ENCODE measurements around the gene TPRX1.
A peak's percentile ranks its signal among the peaks of the same experiment; 100 is the strongest.

Gene TPRX1

GRCh38 chr19:47786566-47786965 is 17.8 kb downstream of the TPRX1 start:
- H2BK120ac ChIP-seq (ENCODE audit: low read depth, low read length) = no peak overlapping the region
- no peak overlapping the region for H2AFZ ChIP-seq (ENCODE audit: low read length)
- H2BK12ac ChIP-seq (ENCODE audit: low read length) = no peak overlapping the region
- H3K9ac ChIP-seq (ENCODE audit: low read depth, low read length, poor library complexity) = no peak overlapping the region
- DNase-seq (ENCODE audit: low spot score) = no peak
- H3K4me2 ChIP-seq (ENCODE audit: insufficient read depth, low read length, poor library complexity, severe bottlenecking) = no peak overlapping the region
- H2AK5ac ChIP-seq (ENCODE audit: low read depth, low read length) = no peak overlapping the region
- no peak overlapping the region for H4K8ac ChIP-seq (ENCODE audit: low read depth, low read length)
- H3K23ac ChIP-seq (ENCODE audit: low read depth, low read length, poor library complexity) = no peak overlapping the region
- no peaks in the 10 kb centered on the region for H3K4me1 ChIP-seq (ENCODE audit: control insufficient read depth in 2 of 2, insufficient read depth in 1 of 2, low read depth in 1 of 2, low read length in 2 of 2)
- H3K27me3 ChIP-seq (ENCODE audit: control insufficient read depth in 3 of 3, insufficient read depth in 3 of 3, low read depth in 1 of 3, low read length in 3 of 3) = no peaks in the 10 kb centered on the region
- H3K79me1 ChIP-seq (ENCODE audit: low read depth, low read length) = peaks cover 2% of the 10 kb centered on the region
- H3K4me3 ChIP-seq (ENCODE audit: low read length in 2 of 2) = no peak overlapping the region
- H3K4ac ChIP-seq (ENCODE audit: low read length) = no peak overlapping the region
- H4K91ac ChIP-seq (ENCODE audit: low read depth, low read length, poor library complexity) = no peak overlapping the region
- no peaks in the 10 kb centered on the region for H3K9me3 ChIP-seq (replicated peaks in 1 of 2; ENCODE audit: control insufficient read depth in 2 of 2, insufficient read depth in 1 of 2, low read depth in 1 of 2, low read length in 2 of 2)
- H2BK15ac ChIP-seq (ENCODE audit: low read length) = no peak overlapping the region
- H3K18ac ChIP-seq (ENCODE audit: low read length) = no peak overlapping the region
- H2BK5ac ChIP-seq (ENCODE audit: low read length) = no peak overlapping the region
- no CpG with 5 or more reads among the region's 7 CpGs for WGBS, 2 donors (ENCODE audit: extremely low coverage in 2 of 2, insufficient read length in 2 of 2, insufficient replicate concordance in 1 of 2)
- H3K36me3 ChIP-seq (replicated peaks in 1 of 2; ENCODE audit: control insufficient read depth in 2 of 2, insufficient read depth in 2 of 2, low read length in 2 of 2) = peaks cover 20 to 49% of the 10 kb centered on the region in 2 donors
- no peak overlapping the region for H3K27ac ChIP-seq (replicated peaks; ENCODE audit: low read length)
- H3K14ac ChIP-seq (ENCODE audit: low read length) = no peak overlapping the region

- peak overlapping the region; percentile 70 for H3K23ac ChIP-seq (ENCODE audit: low read depth, low read length, poor library complexity)
- H3K4me2 ChIP-seq (ENCODE audit: insufficient read depth, low read length, poor library complexity, severe bottlenecking) = no peak overlapping the region
- peak overlapping the region; percentile 68 for H2AK5ac ChIP-seq (ENCODE audit: low read depth, low read length)
- H3K18ac ChIP-seq (ENCODE audit: low read length) = no peak overlapping the region
- peak overlapping the region; percentile 30 for H2BK12ac ChIP-seq (ENCODE audit: low read length)
- peaks cover 5 to 9% of the 10 kb centered on the region in 2 donors for H3K4me1 ChIP-seq (ENCODE audit: control insufficient read depth in 2 of 2, insufficient read depth in 1 of 2, low read depth in 1 of 2, low read length in 2 of 2)
- no peaks in the 10 kb centered on the region for H3K9me3 ChIP-seq (replicated peaks in 1 of 2; ENCODE audit: control insufficient read depth in 2 of 2, insufficient read depth in 1 of 2, low read depth in 1 of 2, low read length in 2 of 2)
- peak overlapping the region in 1 of 2 donors; percentile 46 for H3K4me3 ChIP-seq (ENCODE audit: low read length in 2 of 2)
- H3K36me3 ChIP-seq (replicated peaks in 1 of 2; ENCODE audit: control insufficient read depth in 2 of 2, insufficient read depth in 2 of 2, low read length in 2 of 2) = peaks cover 26 to 67% of the 10 kb centered on the region in 2 donors
- H4K8ac ChIP-seq (ENCODE audit: low read depth, low read length) = peak overlapping the region; percentile 98
- H3K14ac ChIP-seq (ENCODE audit: low read length) = peak overlapping the region; percentile 17
- peak overlapping the region; percentile 75 for H3K9ac ChIP-seq (ENCODE audit: low read depth, low read length, poor library complexity)
- H2BK120ac ChIP-seq (ENCODE audit: low read depth, low read length) = no peak overlapping the region
- DNase-seq (ENCODE audit: low spot score) = no peak
- H3K79me1 ChIP-seq (ENCODE audit: low read depth, low read length) = peaks cover 8% of the 10 kb centered on the region
- no peaks in the 10 kb centered on the region for H3K27me3 ChIP-seq (ENCODE audit: control insufficient read depth in 3 of 3, insufficient read depth in 3 of 3, low read depth in 1 of 3, low read length in 3 of 3)
- no peak overlapping the region for H3K4ac ChIP-seq (ENCODE audit: low read length)
- H3K27ac ChIP-seq (replicated peaks; ENCODE audit: low read length) = no peak overlapping the region
- H2BK15ac ChIP-seq (ENCODE audit: low read length) = no peak overlapping the region
- H2BK5ac ChIP-seq (ENCODE audit: low read length) = peak overlapping the region; percentile 77
- no peak overlapping the region for H2AFZ ChIP-seq (ENCODE audit: low read length)
- H4K91ac ChIP-seq (ENCODE audit: low read depth, low read length, poor library complexity) = no peak overlapping the region
- no CpG with 5 or more reads among the region's 9 CpGs for WGBS, 2 donors (ENCODE audit: extremely low coverage in 2 of 2, insufficient read length in 2 of 2, insufficient replicate concordance in 1 of 2)
These were observed 22.6 kb downstream of the TPRX1 start for GRCh38 chr19:47781590-47782262.

- H3K9me3 ChIP-seq (replicated peaks in 1 of 2; ENCODE audit: control insufficient read depth in 2 of 2, insufficient read depth in 1 of 2, low read depth in 1 of 2, low read length in 2 of 2) = no peaks in the 10 kb centered on the region
- no peak overlapping the region for H2BK12ac ChIP-seq (ENCODE audit: low read length)
- peaks cover 8% of the 10 kb centered on the region for H3K79me1 ChIP-seq (ENCODE audit: low read depth, low read length)
- no peaks in the 10 kb centered on the region for H3K27me3 ChIP-seq (ENCODE audit: control insufficient read depth in 3 of 3, insufficient read depth in 3 of 3, low read depth in 1 of 3, low read length in 3 of 3)
- no peak overlapping the region for H4K91ac ChIP-seq (ENCODE audit: low read depth, low read length, poor library complexity)
- H3K18ac ChIP-seq (ENCODE audit: low read length) = no peak overlapping the region
- H3K14ac ChIP-seq (ENCODE audit: low read length) = no peak overlapping the region
- no peak overlapping the region for H3K27ac ChIP-seq (replicated peaks; ENCODE audit: low read length)
- H2BK5ac ChIP-seq (ENCODE audit: low read length) = no peak overlapping the region
- no peak overlapping the region for H3K23ac ChIP-seq (ENCODE audit: low read depth, low read length, poor library complexity)
- H3K4me2 ChIP-seq (ENCODE audit: insufficient read depth, low read length, poor library complexity, severe bottlenecking) = no peak overlapping the region
- no peak overlapping the region for H3K4ac ChIP-seq (ENCODE audit: low read length)
- WGBS, 2 donors (ENCODE audit: extremely low coverage in 2 of 2, insufficient read length in 2 of 2, insufficient replicate concordance in 1 of 2) = no CpG with 5 or more reads among the region's 9 CpGs
- H3K36me3 ChIP-seq (replicated peaks in 1 of 2; ENCODE audit: control insufficient read depth in 2 of 2, insufficient read depth in 2 of 2, low read length in 2 of 2) = peaks cover 24 to 51% of the 10 kb centered on the region in 2 donors
- H3K4me3 ChIP-seq (ENCODE audit: low read length in 2 of 2) = peak overlapping the region in 1 of 2 donors; percentile 80
- H2AK5ac ChIP-seq (ENCODE audit: low read depth, low read length) = no peak overlapping the region
- no peak overlapping the region for H2BK15ac ChIP-seq (ENCODE audit: low read length)
- H3K4me1 ChIP-seq (ENCODE audit: control insufficient read depth in 2 of 2, insufficient read depth in 1 of 2, low read depth in 1 of 2, low read length in 2 of 2) = peaks cover 6 to 9% of the 10 kb centered on the region in 2 donors
- H2BK120ac ChIP-seq (ENCODE audit: low read depth, low read length) = no peak overlapping the region
- H2AFZ ChIP-seq (ENCODE audit: low read length) = no peak overlapping the region
- no peak for DNase-seq (ENCODE audit: low spot score)
- H3K9ac ChIP-seq (ENCODE audit: low read depth, low read length, poor library complexity) = no peak overlapping the region
- no peak overlapping the region for H4K8ac ChIP-seq (ENCODE audit: low read depth, low read length)
These were observed 24.2 kb downstream of the TPRX1 start for GRCh38 chr19:47780215-47780551.

- Histone ChIP-seq H2BK120ac (ENCODE audit: low read depth, low read length) (no peak overlapping the region), H3K4ac (ENCODE audit: low read length) (no peak overlapping the region), H3K14ac (ENCODE audit: low read length) (no peak overlapping the region), H2BK5ac (ENCODE audit: low read length) (no peak overlapping the region), H3K27me3 (ENCODE audit: control insufficient read depth in 3 of 3, insufficient read depth in 3 of 3, low read depth in 1 of 3, low read length in 3 of 3) (no peaks in the 10 kb centered on the region), H4K91ac (ENCODE audit: low read depth, low read length, poor library complexity) (no peak overlapping the region), H2BK15ac (ENCODE audit: low read length) (no peak overlapping the region), H3K18ac (ENCODE audit: low read length) (no peak overlapping the region), H2AFZ (ENCODE audit: low read length) (no peak overlapping the region), H3K9ac (ENCODE audit: low read depth, low read length, poor library complexity) (no peak overlapping the region), H3K4me1 (ENCODE audit: control insufficient read depth in 2 of 2, insufficient read depth in 1 of 2, low read depth in 1 of 2, low read length in 2 of 2) (peaks cover 6 to 9% of the 10 kb centered on the region in 2 donors), H4K8ac (ENCODE audit: low read depth, low read length) (no peak overlapping the region), H3K27ac (replicated peaks; ENCODE audit: low read length) (no peak overlapping the region), H2BK12ac (ENCODE audit: low read length) (no peak overlapping the region), H3K4me2 (ENCODE audit: insufficient read depth, low read length, poor library complexity, severe bottlenecking) (peak overlapping the region; percentile 71), H3K23ac (ENCODE audit: low read depth, low read length, poor library complexity) (no peak overlapping the region), H3K4me3 (ENCODE audit: low read length in 2 of 2) (peak overlapping the region in 1 of 2 donors; percentile 80), H3K79me1 (ENCODE audit: low read depth, low read length) (peaks cover 8% of the 10 kb centered on the region), H3K9me3 (replicated peaks in 1 of 2; ENCODE audit: control insufficient read depth in 2 of 2, insufficient read depth in 1 of 2, low read depth in 1 of 2, low read length in 2 of 2) (no peaks in the 10 kb centered on the region), H2AK5ac (ENCODE audit: low read depth, low read length) (no peak overlapping the region), H3K36me3 (replicated peaks in 1 of 2; ENCODE audit: control insufficient read depth in 2 of 2, insufficient read depth in 2 of 2, low read length in 2 of 2) (peaks cover 23 to 47% of the 10 kb centered on the region in 2 donors)
- no peak for DNase-seq (ENCODE audit: low spot score)
- WGBS, 2 donors (ENCODE audit: extremely low coverage in 2 of 2, insufficient read length in 2 of 2, insufficient replicate concordance in 1 of 2) = no CpG with 5 or more reads among the region's 24 CpGs
These were observed 24.7 kb downstream of the TPRX1 start for GRCh38 chr19:47779524-47780214.
